ENCODE data around the gene RMDN2. TPM values are rescaled to one million over a fixed set of nuclear protein-coding genes. Genes with fewer than 3 reads are reported as not detected.

RMDN2 gene
- total and polyA plus RNA-seq, 2 experiments from 2014 or later, result 3.4 to 3.6 TPM

DNA sequence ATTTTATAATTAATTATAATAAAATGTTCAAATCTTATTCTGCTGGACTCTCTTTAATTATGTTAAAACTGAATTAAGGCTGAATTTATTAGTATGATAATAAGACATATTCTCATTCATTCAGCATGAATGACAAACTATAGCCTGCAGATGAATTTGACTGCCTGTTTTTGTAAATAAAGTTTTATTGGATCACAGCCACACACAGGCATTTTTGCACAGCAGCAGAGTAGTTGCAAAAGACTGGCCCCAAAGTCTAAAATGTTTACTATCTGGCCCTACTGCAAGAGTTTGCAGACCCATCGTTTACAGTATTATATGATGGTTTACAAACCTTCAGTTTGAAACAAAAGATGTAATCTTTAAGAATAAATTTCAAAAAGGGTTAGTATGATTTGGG, 58.6 kb downstream of the RMDN2 start:
- H3K4me1 ChIP-seq (ENCODE audit: insufficient read depth), result peaks cover 3% of the 10 kb centered on the region; the same call in 1 of the 2 replicates
- H3K27ac Mint-ChIP-seq, result no peak overlapping the region
- no peak overlapping the region for H3K4me3 Mint-ChIP-seq
- H3K4me1 Mint-ChIP-seq, result peaks cover 11% of the 10 kb centered on the region
- DNase-seq (ENCODE audit: low spot score), result no peak
- no peak overlapping the region for H2AFZ ChIP-seq
- no peak overlapping the region for H3K27ac ChIP-seq (ENCODE audit: low read depth)
- H3K36me3 ChIP-seq (ENCODE audit: insufficient read depth), result no peaks in the 10 kb centered on the region
- H3K27me3 ChIP-seq (ENCODE audit: insufficient read depth), result no peaks in the 10 kb centered on the region
- no peaks in the 10 kb centered on the region for H3F3A ChIP-seq (replicated peaks; ENCODE audit: low read depth)
- H3K36me3 Mint-ChIP-seq (ENCODE audit: low read depth), result no peaks in the 10 kb centered on the region
- TF ChIP-seq ZNF331 (CRISPR knock-in tag; IDR thresholded peaks at IDR 0.05; ENCODE audit: low read depth) (no peak), EZH2 (IDR thresholded peaks at IDR 0.05; ENCODE audit: low read depth, unreplicated experiment) (no peak), NANOG (IDR thresholded peaks at IDR 0.05; ENCODE audit: borderline replicate concordance) (no peak), JUNB (IDR thresholded peaks at IDR 0.05; ENCODE audit: unreplicated experiment) (no peak), POLR2AphosphoS5 (IDR thresholded peaks at IDR 0.05; ENCODE audit: low read depth) (no peak), EZH2phosphoT487 (IDR thresholded peaks at IDR 0.05; ENCODE audit: unreplicated experiment) (no peak), ZNF114 (CRISPR knock-in tag; IDR thresholded peaks at IDR 0.05) (no peak)
- TF ChIP-seq, protein P1, sequence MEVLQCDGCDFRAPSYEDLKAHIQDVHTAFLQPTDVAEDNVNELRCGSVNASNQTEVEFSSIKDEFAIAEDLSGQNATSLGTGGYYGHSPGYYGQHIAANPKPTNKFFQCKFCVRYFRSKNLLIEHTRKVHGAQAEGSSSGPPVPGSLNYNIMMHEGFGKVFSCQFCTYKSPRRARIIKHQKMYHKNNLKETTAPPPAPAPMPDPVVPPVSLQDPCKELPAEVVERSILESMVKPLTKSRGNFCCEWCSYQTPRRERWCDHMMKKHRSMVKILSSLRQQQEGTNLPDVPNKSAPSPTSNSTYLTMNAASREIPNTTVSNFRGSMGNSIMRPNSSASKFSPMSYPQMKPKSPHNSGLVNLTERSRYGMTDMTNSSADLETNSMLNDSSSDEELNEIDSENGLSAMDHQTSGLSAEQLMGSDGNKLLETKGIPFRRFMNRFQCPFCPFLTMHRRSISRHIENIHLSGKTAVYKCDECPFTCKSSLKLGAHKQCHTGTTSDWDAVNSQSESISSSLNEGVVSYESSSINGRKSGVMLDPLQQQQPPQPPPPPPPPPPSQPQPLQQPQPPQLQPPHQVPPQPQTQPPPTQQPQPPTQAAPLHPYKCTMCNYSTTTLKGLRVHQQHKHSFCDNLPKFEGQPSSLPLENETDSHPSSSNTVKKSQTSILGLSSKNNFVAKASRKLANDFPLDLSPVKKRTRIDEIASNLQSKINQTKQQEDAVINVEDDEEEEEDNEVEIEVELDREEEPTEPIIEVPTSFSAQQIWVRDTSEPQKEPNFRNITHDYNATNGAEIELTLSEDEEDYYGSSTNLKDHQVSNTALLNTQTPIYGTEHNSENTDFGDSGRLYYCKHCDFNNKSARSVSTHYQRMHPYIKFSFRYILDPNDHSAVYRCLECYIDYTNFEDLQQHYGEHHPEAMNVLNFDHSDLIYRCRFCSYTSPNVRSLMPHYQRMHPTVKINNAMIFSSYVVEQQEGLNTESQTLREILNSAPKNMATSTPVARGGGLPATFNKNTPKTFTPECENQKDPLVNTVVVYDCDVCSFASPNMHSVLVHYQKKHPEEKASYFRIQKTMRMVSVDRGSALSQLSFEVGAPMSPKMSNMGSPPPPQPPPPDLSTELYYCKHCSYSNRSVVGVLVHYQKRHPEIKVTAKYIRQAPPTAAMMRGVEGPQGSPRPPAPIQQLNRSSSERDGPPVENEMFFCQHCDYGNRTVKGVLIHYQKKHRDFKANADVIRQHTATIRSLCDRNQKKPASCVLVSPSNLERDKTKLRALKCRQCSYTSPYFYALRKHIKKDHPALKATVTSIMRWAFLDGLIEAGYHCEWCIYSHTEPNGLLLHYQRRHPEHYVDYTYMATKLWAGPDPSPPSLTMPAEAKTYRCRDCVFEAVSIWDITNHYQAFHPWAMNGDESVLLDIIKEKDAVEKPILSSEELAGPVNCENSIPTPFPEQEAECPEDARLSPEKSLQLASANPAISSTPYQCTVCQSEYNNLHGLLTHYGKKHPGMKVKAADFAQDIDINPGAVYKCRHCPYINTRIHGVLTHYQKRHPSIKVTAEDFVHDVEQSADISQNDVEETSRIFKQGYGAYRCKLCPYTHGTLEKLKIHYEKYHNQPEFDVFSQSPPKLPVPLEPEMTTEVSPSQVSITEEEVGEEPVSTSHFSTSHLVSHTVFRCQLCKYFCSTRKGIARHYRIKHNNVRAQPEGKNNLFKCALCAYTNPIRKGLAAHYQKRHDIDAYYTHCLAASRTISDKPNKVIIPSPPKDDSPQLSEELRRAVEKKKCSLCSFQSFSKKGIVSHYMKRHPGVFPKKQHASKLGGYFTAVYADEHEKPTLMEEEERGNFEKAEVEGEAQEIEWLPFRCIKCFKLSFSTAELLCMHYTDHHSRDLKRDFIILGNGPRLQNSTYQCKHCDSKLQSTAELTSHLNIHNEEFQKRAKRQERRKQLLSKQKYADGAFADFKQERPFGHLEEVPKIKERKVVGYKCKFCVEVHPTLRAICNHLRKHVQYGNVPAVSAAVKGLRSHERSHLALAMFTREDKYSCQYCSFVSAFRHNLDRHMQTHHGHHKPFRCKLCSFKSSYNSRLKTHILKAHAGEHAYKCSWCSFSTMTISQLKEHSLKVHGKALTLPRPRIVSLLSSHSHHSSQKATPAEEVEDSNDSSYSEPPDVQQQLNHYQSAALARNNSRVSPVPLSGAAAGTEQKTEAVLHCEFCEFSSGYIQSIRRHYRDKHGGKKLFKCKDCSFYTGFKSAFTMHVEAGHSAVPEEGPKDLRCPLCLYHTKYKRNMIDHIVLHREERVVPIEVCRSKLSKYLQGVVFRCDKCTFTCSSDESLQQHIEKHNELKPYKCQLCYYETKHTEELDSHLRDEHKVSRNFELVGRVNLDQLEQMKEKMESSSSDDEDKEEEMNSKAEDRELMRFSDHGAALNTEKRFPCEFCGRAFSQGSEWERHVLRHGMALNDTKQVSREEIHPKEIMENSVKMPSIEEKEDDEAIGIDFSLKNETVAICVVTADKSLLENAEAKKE (CRISPR knock-in tag; IDR thresholded peaks at IDR 0.05), result no peak
- TF ChIP-seq, protein P2, sequence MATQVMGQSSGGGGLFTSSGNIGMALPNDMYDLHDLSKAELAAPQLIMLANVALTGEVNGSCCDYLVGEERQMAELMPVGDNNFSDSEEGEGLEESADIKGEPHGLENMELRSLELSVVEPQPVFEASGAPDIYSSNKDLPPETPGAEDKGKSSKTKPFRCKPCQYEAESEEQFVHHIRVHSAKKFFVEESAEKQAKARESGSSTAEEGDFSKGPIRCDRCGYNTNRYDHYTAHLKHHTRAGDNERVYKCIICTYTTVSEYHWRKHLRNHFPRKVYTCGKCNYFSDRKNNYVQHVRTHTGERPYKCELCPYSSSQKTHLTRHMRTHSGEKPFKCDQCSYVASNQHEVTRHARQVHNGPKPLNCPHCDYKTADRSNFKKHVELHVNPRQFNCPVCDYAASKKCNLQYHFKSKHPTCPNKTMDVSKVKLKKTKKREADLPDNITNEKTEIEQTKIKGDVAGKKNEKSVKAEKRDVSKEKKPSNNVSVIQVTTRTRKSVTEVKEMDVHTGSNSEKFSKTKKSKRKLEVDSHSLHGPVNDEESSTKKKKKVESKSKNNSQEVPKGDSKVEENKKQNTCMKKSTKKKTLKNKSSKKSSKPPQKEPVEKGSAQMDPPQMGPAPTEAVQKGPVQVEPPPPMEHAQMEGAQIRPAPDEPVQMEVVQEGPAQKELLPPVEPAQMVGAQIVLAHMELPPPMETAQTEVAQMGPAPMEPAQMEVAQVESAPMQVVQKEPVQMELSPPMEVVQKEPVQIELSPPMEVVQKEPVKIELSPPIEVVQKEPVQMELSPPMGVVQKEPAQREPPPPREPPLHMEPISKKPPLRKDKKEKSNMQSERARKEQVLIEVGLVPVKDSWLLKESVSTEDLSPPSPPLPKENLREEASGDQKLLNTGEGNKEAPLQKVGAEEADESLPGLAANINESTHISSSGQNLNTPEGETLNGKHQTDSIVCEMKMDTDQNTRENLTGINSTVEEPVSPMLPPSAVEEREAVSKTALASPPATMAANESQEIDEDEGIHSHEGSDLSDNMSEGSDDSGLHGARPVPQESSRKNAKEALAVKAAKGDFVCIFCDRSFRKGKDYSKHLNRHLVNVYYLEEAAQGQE (IDR thresholded peaks at IDR 0.05; ENCODE audit: unreplicated experiment), result no peak
- peaks cover 2% of the 10 kb centered on the region; the same call in 1 of the 3 replicates for H3K9me3 Mint-ChIP-seq
- H4K20me1 ChIP-seq (replicated peaks; ENCODE audit: insufficient read depth), result no peaks in the 10 kb centered on the region
- no peaks in the 10 kb centered on the region for H3K9me2 ChIP-seq (ENCODE audit: insufficient read depth)
- H3K79me2 ChIP-seq (replicated peaks; ENCODE audit: insufficient read depth), result no peaks in the 10 kb centered on the region
- no peaks in the 10 kb centered on the region for H3K27me3 Mint-ChIP-seq (ENCODE audit: insufficient read depth, low read depth, poor library complexity)
- ATAC-seq, result no peak
- H3K4me2 ChIP-seq, result no peak overlapping the region
- H3K4me3 ChIP-seq, result no peak overlapping the region

All from GM23338 (cell line).